Activated T-helper 2 cell treated with anti-CD3 and anti-CD28 coated beads, Interferon-gamma antibody, Interleukin-2, Interleukin-4, amounts not matched to agents 10 μg/mL and 5 μg/mL and 100 μg/mL, durations not matched to agents 14 hours and 24 hours and 36 hours (primary cell): Measurements from ENCODE around the gene GCNT2. TPM values are rescaled to one million over a fixed set of nuclear protein-coding genes. Genes with fewer than 3 reads are reported as not detected.

ENCODE experiments used
- total RNA-seq: library from RNA; stranded (reverse); gene quantifications from 2 replicates; pipeline ENCODE4 v1.2.3, GENCODE V29; 2022

The GCNT2 gene
- total RNA-seq, 1 donor from 2014 or later, result 2.8 TPM

Other genes with a start within 250 kb of the GCNT2 start
- gene TFAP2A, start 106.3 kb upstream of the GCNT2 start, total RNA-seq, result 0.23 TPM in 1 of 2 replicates, not detected in the other
- gene C6orf52, start 173.3 kb downstream of the GCNT2 start, total RNA-seq, result 1.7 and 2.4 TPM in 2 replicates
- gene PAK1IP1, start 173.6 kb downstream of the GCNT2 start, total RNA-seq, result 27.9 and 28.8 TPM in 2 replicates
- 61.3 and 65.4 TPM in 2 replicates for gene TMEM14C, start 201.7 kb downstream of the GCNT2 start, total RNA-seq
- gene TMEM14B, start 226.5 kb downstream of the GCNT2 start, total RNA-seq, result 85.3 and 94.0 TPM in 2 replicates